Measurements from ENCODE around the gene ZNF837.

The ZNF837 gene

GRCh38 chr19:58319241-58319640 lies 61.6 kb downstream of the ZNF837 start:
- DNase-seq (ENCODE audit: low read depth in 2 of 2) = no peak

DNA sequence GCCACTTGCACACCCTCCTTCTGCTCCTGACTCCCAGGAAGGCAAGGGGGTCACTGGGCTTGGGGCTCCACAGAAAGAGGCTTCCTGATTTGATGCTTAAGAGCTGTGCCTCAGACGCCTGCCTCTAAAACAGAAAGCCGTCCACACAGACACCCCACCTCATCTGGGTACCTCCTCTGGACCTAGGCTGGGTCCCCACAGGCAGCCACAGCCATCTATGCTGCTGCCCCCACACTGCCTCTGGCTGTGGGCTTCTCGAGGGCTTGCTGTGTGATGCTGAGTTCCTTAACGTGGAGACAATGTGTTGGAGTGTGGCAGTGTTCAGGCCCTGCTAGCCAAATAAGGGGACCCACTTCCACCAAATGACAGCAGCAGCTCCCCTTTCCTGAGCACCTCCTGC lies 62.5 kb downstream of the ZNF837 start:
- no peak for DNase-seq (ENCODE audit: low read depth in 2 of 2)
